Measurements from ENCODE around the gene ALPK3.

DNA sequence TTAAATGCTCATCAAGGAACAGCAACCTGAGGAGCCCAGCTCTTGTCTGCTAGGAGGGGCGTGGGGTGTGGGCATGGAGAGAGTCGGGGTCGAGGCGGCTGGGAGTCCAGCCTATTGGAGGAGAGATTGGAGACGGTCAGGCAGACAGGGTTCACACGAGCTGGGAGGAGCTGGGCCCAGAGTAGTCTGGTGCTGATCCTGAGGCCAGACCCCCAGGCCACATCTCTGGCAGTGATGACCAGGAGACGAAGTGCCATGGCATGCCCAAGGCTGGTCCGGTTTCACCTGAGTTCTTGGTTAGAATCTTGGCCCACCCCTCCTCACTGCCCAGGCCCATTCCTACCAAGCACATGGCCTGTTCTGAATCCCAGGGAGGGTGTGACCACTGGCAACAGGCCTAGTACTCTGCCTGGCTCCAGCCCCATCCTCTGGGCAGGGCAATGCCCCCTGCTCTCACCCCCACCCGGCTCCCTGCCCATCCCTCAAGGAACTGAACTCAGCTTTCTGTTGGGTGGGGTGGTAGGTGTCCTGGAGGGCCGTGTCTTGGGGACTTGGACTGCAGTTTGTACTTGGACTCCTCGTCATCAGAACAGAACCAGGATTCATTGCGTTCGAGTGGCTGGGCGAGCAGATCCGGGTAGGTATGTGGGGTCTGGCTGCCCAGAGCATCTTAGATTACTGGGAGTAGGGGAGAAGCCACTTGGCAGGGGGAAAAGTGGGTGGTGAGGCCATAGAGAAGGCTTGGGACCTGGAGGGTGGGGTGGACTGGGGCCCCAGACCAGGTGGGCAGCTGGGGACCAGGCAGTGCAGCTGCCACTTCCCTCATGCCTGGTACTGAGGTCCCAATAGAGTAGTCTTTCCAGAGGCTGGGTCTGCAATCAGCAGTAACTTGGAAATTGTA lies 88.1 kb downstream of the ALPK3 start:
- TF ChIP-seq, protein P1, sequence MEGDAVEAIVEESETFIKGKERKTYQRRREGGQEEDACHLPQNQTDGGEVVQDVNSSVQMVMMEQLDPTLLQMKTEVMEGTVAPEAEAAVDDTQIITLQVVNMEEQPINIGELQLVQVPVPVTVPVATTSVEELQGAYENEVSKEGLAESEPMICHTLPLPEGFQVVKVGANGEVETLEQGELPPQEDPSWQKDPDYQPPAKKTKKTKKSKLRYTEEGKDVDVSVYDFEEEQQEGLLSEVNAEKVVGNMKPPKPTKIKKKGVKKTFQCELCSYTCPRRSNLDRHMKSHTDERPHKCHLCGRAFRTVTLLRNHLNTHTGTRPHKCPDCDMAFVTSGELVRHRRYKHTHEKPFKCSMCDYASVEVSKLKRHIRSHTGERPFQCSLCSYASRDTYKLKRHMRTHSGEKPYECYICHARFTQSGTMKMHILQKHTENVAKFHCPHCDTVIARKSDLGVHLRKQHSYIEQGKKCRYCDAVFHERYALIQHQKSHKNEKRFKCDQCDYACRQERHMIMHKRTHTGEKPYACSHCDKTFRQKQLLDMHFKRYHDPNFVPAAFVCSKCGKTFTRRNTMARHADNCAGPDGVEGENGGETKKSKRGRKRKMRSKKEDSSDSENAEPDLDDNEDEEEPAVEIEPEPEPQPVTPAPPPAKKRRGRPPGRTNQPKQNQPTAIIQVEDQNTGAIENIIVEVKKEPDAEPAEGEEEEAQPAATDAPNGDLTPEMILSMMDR (conservative IDR thresholded peaks at IDR 0.05): no peak
- no peak for TF ChIP-seq ZFX (IDR thresholded peaks at IDR 0.05)

All from C4-2B (cell line).